ENCODE results near the gene ADH6.

DNA sequence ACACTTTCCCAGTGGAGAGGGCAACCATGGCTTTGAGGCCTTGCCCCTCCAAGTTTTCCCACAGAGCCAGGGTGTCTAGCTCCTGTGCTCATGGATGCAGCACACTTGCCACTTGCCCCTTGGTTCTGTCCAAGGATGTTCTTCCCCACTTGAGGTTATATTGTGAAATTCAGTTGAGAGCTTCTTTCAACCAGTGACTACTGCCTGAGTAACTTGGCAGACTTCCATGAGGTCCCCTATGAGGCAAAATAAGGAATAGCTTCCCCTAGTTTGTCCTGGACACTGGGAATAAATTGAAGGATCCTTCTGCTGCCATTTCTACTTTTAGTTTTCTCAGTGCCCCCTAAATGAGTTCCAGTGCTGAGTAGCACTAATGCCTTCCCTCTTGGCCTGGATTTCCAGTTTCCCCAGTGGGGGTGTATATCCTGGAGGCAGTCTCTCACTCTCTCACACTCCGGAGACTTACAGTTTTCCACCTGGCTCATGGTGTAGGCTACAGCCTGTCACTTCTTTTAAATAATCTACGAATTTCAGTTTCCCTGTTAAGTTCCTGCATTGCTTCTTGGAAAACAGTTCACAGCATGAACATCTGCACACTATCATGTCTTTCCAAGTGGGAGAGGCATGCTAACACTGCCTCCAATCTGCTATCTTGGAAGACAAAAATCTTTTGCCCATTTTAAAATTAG, 38.5 kb downstream of the ADH6 start:
- TF ChIP-seq, protein P1, sequence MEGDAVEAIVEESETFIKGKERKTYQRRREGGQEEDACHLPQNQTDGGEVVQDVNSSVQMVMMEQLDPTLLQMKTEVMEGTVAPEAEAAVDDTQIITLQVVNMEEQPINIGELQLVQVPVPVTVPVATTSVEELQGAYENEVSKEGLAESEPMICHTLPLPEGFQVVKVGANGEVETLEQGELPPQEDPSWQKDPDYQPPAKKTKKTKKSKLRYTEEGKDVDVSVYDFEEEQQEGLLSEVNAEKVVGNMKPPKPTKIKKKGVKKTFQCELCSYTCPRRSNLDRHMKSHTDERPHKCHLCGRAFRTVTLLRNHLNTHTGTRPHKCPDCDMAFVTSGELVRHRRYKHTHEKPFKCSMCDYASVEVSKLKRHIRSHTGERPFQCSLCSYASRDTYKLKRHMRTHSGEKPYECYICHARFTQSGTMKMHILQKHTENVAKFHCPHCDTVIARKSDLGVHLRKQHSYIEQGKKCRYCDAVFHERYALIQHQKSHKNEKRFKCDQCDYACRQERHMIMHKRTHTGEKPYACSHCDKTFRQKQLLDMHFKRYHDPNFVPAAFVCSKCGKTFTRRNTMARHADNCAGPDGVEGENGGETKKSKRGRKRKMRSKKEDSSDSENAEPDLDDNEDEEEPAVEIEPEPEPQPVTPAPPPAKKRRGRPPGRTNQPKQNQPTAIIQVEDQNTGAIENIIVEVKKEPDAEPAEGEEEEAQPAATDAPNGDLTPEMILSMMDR (conservative IDR thresholded peaks at IDR 0.05; ENCODE audit: low read depth, low read length): no peak
- TF ChIP-seq EZH2 (IDR thresholded peaks at IDR 0.05; ENCODE audit: borderline replicate concordance, low read depth, low read length, poor library complexity, severe bottlenecking): no peak
